ENCODE measurements around the gene REEP5. TPM values are rescaled to one million over a fixed set of nuclear protein-coding genes. Genes with fewer than 3 reads are reported as not detected.
A peak's percentile ranks its signal among the peaks of the same experiment; 100 is the strongest.
"Not testable (repeated sequence)": the region's sequence is repeated elsewhere in the genome, so short reads cannot be mapped to it uniquely, and the experiment has no call there.

Gene REEP5
- total RNA-seq, 1 experiment from 2014 or later, result 85.2 TPM

DNA sequence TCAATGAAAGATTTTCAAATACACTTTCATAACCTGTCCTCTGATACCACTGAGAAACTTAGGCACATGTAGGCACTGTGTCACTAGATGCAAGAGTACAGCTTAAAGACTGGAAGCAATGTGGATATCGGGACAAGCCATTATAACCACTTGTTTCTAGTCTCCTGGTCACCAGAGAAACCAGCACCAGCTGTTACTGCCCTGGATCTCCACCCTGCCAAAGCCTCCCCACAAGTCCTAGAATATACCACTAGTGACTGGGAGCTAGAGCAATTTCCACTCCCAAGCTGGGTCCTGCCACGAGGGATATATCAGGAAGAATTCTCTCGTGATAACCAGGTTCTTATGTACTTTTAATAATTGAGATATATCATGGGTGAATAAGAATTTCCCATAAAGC lies 19.5 kb downstream of the REEP5 start:
- no peaks in the 10 kb centered on the region for H3K27me3 ChIP-seq (ENCODE audit: low read length)
- peaks cover 4% of the 10 kb centered on the region; the same call in 1 of the 2 replicates for H3K36me3 ChIP-seq (ENCODE audit: low read depth, low read length)
- 0 out of 2 replicates have a peak, but pooled peaks cover 3% of the 10 kb centered on the region for H3K79me2 ChIP-seq (ENCODE audit: low read length)
- no peak overlapping the region for H3K4me2 ChIP-seq (ENCODE audit: low read length)
- no peak for ATAC-seq
- no peaks in the 10 kb centered on the region for H4K20me1 ChIP-seq (ENCODE audit: low read length)
- TF ChIP-seq, protein P1, sequence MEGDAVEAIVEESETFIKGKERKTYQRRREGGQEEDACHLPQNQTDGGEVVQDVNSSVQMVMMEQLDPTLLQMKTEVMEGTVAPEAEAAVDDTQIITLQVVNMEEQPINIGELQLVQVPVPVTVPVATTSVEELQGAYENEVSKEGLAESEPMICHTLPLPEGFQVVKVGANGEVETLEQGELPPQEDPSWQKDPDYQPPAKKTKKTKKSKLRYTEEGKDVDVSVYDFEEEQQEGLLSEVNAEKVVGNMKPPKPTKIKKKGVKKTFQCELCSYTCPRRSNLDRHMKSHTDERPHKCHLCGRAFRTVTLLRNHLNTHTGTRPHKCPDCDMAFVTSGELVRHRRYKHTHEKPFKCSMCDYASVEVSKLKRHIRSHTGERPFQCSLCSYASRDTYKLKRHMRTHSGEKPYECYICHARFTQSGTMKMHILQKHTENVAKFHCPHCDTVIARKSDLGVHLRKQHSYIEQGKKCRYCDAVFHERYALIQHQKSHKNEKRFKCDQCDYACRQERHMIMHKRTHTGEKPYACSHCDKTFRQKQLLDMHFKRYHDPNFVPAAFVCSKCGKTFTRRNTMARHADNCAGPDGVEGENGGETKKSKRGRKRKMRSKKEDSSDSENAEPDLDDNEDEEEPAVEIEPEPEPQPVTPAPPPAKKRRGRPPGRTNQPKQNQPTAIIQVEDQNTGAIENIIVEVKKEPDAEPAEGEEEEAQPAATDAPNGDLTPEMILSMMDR (conservative IDR thresholded peaks at IDR 0.05; ENCODE audit: low read depth, low read length), result no peak
- TF ChIP-seq EZH2 (IDR thresholded peaks at IDR 0.05; ENCODE audit: low read length, unreplicated experiment) (no peak), EZH2phosphoT487 (IDR thresholded peaks at IDR 0.05; ENCODE audit: borderline replicate concordance, low read length) (no peak)
- no peaks in the 10 kb centered on the region for H3K9me2 ChIP-seq (replicated peaks; ENCODE audit: low read length)
- intact Hi-C loops (cut with micrococcal nuclease), result no loop called here
- BruUV-seq (replicated peaks), result no TSS peak
- H2AFZ ChIP-seq (ENCODE audit: low read length), result no peak overlapping the region
- POLR2A ChIA-PET (ENCODE audit: unreplicated experiment), result no interaction called here
- no peaks in the 10 kb centered on the region for H3F3A ChIP-seq (ENCODE audit: low read length, unreplicated experiment)
- CTCF ChIA-PET, result interaction anchor here (0.7 kb wide), 1 partner anchor 18 kb away, joined by 4 read pairs; no protein-coding TSS in a partner anchor
- no peak for DNase-seq
- H3K27ac ChIP-seq (ENCODE audit: low read length), result no peak overlapping the region
- H3K4me3 ChIP-seq (ENCODE audit: low read length), result no peak overlapping the region
- no peaks in the 10 kb centered on the region for H3K4me1 ChIP-seq (ENCODE audit: insufficient read depth, low read length)
- no peaks in the 10 kb centered on the region for H3K9me3 ChIP-seq (ENCODE audit: low read length)
- H3K9ac ChIP-seq (ENCODE audit: low read length), result no peak overlapping the region

DNA sequence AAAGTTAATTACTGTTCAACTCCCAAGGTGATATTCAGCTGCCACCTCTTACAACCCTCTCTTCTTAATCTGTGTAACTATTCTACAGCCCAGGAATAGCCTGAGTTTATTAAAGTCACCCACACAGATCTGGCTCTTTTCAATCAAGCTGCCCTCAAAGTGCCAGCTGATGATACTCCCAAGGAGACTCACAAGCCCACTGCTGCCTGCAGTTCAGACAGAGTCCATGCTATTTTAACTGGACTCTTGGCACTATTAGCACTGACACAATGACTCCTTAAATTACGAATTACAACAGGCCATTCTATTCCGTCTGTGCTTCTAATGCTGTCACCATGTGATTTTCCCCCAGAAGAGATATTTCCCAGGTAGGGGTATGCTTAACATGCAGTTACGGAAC lies 26.3 kb downstream of the REEP5 start:
- no peaks in the 10 kb centered on the region for H3K4me1 ChIP-seq (ENCODE audit: insufficient read depth, low read length)
- H2AFZ ChIP-seq (ENCODE audit: low read length), result no peak overlapping the region
- no peak overlapping the region for H3K9ac ChIP-seq (ENCODE audit: low read length)
- no peaks in the 10 kb centered on the region for H3F3A ChIP-seq (ENCODE audit: low read length, unreplicated experiment)
- H3K36me3 ChIP-seq (ENCODE audit: low read depth, low read length), result peaks cover 7% of the 10 kb centered on the region; the same call in 1 of the 2 replicates
- BruUV-seq (replicated peaks), result no TSS peak
- ATAC-seq (no peak), DNase-seq (no peak)
- no peaks in the 10 kb centered on the region for H3K27me3 ChIP-seq (ENCODE audit: low read length)
- H3K4me3 ChIP-seq (ENCODE audit: low read length), result no peak overlapping the region
- H3K27ac ChIP-seq (ENCODE audit: low read length), result no peak overlapping the region
- ChIA-PET CTCF (interaction anchor here (0.6 kb wide), 1 partner anchor 13 kb away, joined by 6 read pairs; no protein-coding TSS in a partner anchor), POLR2A (ENCODE audit: unreplicated experiment) (no interaction called here)
- H3K79me2 ChIP-seq (ENCODE audit: low read length), result 0 out of 2 replicates have a peak, but pooled peaks cover 3% of the 10 kb centered on the region
- H3K4me2 ChIP-seq (ENCODE audit: low read length), result no peak overlapping the region
- no peaks in the 10 kb centered on the region for H3K9me2 ChIP-seq (replicated peaks; ENCODE audit: low read length)
- intact Hi-C loops (cut with micrococcal nuclease), result no loop called here
- TF ChIP-seq, protein P1 (conservative IDR thresholded peaks at IDR 0.05; ENCODE audit: low read depth, low read length), result no peak
- TF ChIP-seq EZH2phosphoT487 (IDR thresholded peaks at IDR 0.05; ENCODE audit: borderline replicate concordance, low read length) (no peak), EZH2 (IDR thresholded peaks at IDR 0.05; ENCODE audit: low read length, unreplicated experiment) (no peak)
- no peaks in the 10 kb centered on the region for H4K20me1 ChIP-seq (ENCODE audit: low read length)
- H3K9me3 ChIP-seq (ENCODE audit: low read length), result no peaks in the 10 kb centered on the region

DNA sequence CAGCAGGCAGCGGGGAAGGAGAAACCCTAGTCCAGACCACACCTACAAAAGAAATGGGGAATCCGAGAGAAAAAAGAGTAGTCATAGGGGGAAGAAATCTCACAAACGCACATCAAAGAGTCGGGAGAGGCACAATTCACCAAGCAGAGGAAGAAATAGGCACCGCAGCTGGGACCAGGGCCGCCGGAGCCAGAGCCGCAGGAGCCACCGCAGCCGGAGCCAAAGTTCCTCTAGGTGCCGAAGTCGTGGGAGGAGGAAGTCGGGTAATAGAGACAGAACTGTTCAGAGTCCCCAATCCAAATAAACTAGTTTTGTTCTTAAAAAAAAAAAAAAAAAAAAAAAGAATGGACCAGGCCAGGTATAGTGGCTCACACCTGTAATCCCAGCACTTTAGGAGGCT lies 29.3 kb downstream of the REEP5 start:
- Histone ChIP-seq H3K4me3 (ENCODE audit: low read length) (no peak overlapping the region), H3K27me3 (ENCODE audit: low read length) (no peaks in the 10 kb centered on the region), H3K27ac (ENCODE audit: low read length) (no peak overlapping the region), H3K4me1 (ENCODE audit: insufficient read depth, low read length) (no peaks in the 10 kb centered on the region), H3K9me3 (ENCODE audit: low read length) (no peaks in the 10 kb centered on the region), H2AFZ (ENCODE audit: low read length) (no peak overlapping the region), H3K4me2 (ENCODE audit: low read length) (no peak overlapping the region), H3K79me2 (ENCODE audit: low read length) (no peaks in the 10 kb centered on the region), H3K9ac (ENCODE audit: low read length) (no peak overlapping the region), H3F3A (ENCODE audit: low read length, unreplicated experiment) (no peaks in the 10 kb centered on the region), H3K9me2 (replicated peaks; ENCODE audit: low read length) (no peaks in the 10 kb centered on the region), H3K36me3 (ENCODE audit: low read depth, low read length) (peaks cover 7% of the 10 kb centered on the region; the same call in 1 of the 2 replicates), H4K20me1 (ENCODE audit: low read length) (no peaks in the 10 kb centered on the region)
- DNase-seq (no peak), ATAC-seq (no peak)
- ChIA-PET CTCF (no interaction called here), POLR2A (ENCODE audit: unreplicated experiment) (no interaction called here)
- TF ChIP-seq EZH2phosphoT487 (IDR thresholded peaks at IDR 0.05; ENCODE audit: borderline replicate concordance, low read length), result no peak
- TF ChIP-seq, protein P1 (conservative IDR thresholded peaks at IDR 0.05; ENCODE audit: low read depth, low read length), result no peak
- no peak for TF ChIP-seq EZH2 (IDR thresholded peaks at IDR 0.05; ENCODE audit: low read length, unreplicated experiment)
- intact Hi-C loops (cut with micrococcal nuclease), result no loop called here
- no TSS peak for BruUV-seq (replicated peaks)

DNA sequence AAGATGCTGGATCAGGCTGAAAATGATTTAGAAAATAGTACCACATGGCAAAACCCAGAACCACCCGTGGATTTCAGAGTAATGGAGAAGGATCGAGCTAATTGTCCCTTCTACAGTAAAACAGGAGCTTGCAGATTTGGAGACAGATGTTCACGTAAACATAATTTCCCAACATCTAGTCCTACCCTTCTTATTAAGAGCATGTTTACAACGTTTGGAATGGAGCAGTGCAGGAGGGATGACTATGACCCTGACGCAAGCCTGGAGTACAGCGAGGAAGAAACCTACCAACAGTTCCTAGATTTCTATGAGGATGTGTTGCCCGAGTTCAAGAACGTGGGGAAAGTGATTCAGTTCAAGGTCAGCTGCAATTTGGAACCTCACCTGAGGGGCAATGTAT lies 30.0 kb downstream of the REEP5 start:
- H2AFZ ChIP-seq (ENCODE audit: low read length); CTCF ChIA-PET; ATAC-seq; H3K27ac ChIP-seq (ENCODE audit: low read length); DNase-seq; H3F3A ChIP-seq (ENCODE audit: low read length, unreplicated experiment); H4K20me1 ChIP-seq (ENCODE audit: low read length); H3K4me3 ChIP-seq (ENCODE audit: low read length); H3K9me3 ChIP-seq (ENCODE audit: low read length); H3K4me1 ChIP-seq (ENCODE audit: insufficient read depth, low read length); H3K79me2 ChIP-seq (ENCODE audit: low read length); H3K4me2 ChIP-seq (ENCODE audit: low read length); H3K27me3 ChIP-seq (ENCODE audit: low read length); intact Hi-C loops (cut with micrococcal nuclease); H3K9ac ChIP-seq (ENCODE audit: low read length); H3K9me2 ChIP-seq (replicated peaks; ENCODE audit: low read length): not testable (repeated sequence)
- TSS peak; percentile 42 for BruUV-seq (replicated peaks)
- peaks cover 12% of the 10 kb centered on the region; the same call in 1 of the 2 replicates for H3K36me3 ChIP-seq (ENCODE audit: low read depth, low read length)
- POLR2A ChIA-PET (ENCODE audit: unreplicated experiment), result interaction anchor here (0.6 kb wide), 1 partner anchor 23 kb away, joined by 3 read pairs; no protein-coding TSS in a partner anchor
